Memory B cell (primary cell): ENCODE results near the gene TNNI3K.

ENCODE experiments used
- ATAC-seq: fragments of 150-1000 bp; cut with Tn5 transposase; 2 replicates; pipeline ENCODE4 v1.10.0; 2021; ENCODE audit warnings: low read depth, mild to moderate bottlenecking, moderate library complexity
- DNase-seq, 2 donors: peaks; one replicate each; pipeline ENCODE4 v3.0.0; 2022; ENCODE audit warnings: low spot score in 2 of 2
- H3K27ac Mint-ChIP-seq: one replicate; pipeline ENCODE4 v1.8.0; 2022; ENCODE audit warnings: mild to moderate bottlenecking, moderate library complexity, mixed read lengths
- H3K27me3 Mint-ChIP-seq: one replicate; pipeline ENCODE4 v1.8.0; 2022; ENCODE audit warnings: mixed read lengths
- H3K36me3 Mint-ChIP-seq: one replicate; pipeline ENCODE4 v1.8.0; 2022; ENCODE audit warnings: mild to moderate bottlenecking, mixed read lengths
- H3K4me1 Mint-ChIP-seq: one replicate; pipeline ENCODE4 v1.8.0; 2022; ENCODE audit warnings: mixed read lengths
- H3K4me3 Mint-ChIP-seq: one replicate; pipeline ENCODE4 v1.8.0; 2022; ENCODE audit warnings: mild to moderate bottlenecking, moderate library complexity, mixed read lengths
- H3K9me3 Mint-ChIP-seq: one replicate; pipeline ENCODE4 v1.8.0; 2022; ENCODE audit warnings: mixed read lengths

TNNI3K gene

DNA sequence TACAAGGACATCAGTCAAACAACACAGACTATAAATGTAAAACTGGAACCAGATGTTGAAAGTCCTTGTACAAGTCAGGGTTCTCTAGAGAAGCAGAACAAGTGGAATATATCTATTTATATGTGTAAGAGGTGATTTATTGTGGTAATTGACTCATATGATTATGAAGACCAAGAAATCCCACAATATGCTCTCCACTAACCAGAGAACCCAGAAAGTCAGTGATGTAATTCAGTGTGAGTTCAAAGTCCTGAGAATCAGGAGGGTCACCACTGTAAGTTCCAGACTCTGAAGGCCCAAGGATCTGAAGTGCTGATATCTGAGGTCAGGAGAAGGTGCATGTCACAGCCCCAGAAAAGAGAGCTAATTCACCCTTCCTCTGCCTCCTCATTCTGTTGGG is 220.2 kb downstream of the TNNI3K start:
- no peak for DNase-seq
- H3K27me3 Mint-ChIP-seq, result no peaks in the 10 kb centered on the region
- no peak for ATAC-seq
- no peak overlapping the region for H3K4me3 Mint-ChIP-seq
- H3K36me3 Mint-ChIP-seq, result no peaks in the 10 kb centered on the region
- H3K9me3 Mint-ChIP-seq, result peaks cover 1% of the 10 kb centered on the region
- no peaks in the 10 kb centered on the region for H3K4me1 Mint-ChIP-seq
- H3K27ac Mint-ChIP-seq, result no peak overlapping the region

DNA sequence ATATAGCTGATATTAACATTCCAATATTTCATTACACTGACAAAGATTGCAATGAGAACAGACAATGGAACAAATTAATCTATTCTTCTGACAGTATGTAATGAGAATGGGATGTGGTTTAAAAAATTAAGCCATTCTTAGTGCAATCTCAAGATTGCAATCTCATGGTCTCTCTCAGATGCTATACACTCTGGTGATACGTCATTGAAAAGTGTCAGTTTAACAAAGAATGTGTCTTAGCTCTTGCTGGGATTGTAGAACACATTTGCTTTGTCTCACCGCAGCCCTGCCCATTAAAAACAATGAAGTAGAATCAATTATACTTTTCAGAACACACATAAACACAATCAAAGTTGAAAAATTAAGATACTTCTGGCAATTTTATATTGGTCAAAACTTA is 222.1 kb downstream of the TNNI3K start:
- H3K4me3 Mint-ChIP-seq, result no peak overlapping the region

DNA sequence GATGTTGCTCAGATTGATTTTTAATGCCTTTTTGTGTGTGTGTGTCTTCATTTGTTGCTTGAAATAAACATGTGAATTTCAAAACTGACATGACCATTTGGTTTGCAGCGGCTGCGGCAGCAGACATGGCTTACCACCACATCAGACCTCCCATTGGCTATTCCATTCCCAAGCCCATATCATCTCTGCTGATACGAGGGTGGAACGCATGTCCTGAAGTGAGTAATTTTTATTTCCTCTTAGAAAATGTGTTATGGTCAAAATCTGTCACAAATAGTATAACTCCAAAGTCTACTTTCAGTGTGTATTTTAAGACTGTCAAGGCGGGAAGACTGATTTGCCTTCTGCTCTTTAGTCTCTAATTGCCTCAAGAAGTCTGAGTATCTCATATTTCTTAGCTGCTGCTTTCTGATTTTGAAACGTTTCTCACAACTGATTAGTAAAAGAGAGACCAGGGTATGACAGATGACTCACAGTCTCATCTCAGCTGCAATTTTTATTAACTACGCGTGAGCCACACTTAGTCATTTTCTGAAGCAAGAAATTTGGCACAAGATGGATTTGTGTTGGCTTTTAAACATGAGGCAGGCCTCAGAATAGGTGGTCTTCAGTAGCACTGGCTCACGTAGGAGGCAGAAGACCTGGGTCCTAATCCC is 228.3 kb downstream of the TNNI3K start:
- peaks cover 2% of the 10 kb centered on the region for H3K4me1 Mint-ChIP-seq
- H3K9me3 Mint-ChIP-seq, result no peaks in the 10 kb centered on the region
- DNase-seq (no peak), ATAC-seq (no peak)
- H3K27ac Mint-ChIP-seq, result no peak overlapping the region
- H3K4me3 Mint-ChIP-seq, result no peak overlapping the region
- H3K36me3 Mint-ChIP-seq, result no peaks in the 10 kb centered on the region
- H3K27me3 Mint-ChIP-seq, result peaks cover 1% of the 10 kb centered on the region

More for the DNA sequence above, 222.1 kb downstream of the TNNI3K start:
- H3K27ac Mint-ChIP-seq, result no peak overlapping the region
- H3K27me3 Mint-ChIP-seq, result no peaks in the 10 kb centered on the region
- ATAC-seq (no peak), DNase-seq (no peak)
- H3K9me3 Mint-ChIP-seq, result no peaks in the 10 kb centered on the region
- H3K36me3 Mint-ChIP-seq, result no peaks in the 10 kb centered on the region
- H3K4me1 Mint-ChIP-seq, result no peaks in the 10 kb centered on the region

DNA sequence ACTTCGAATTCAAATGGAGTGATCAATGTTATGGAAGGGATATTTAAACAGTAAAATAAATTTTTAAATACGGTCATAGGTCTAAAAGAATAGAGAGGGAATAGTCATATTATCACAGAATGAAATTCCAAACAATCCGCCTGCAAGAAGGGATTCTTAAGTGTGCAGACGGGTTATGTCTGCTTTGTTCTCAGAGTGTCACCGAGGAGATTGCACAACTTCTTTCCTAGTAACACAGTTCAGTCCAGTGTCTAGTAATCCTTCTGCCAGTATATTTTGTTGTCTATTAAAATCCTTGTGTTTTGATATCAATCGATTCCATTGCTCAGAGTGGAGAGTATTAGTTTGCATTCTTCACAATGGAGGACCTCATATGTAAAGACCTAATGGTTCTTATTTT is 228.8 kb downstream of the TNNI3K start:
- H3K27ac Mint-ChIP-seq, result no peak overlapping the region
- DNase-seq (no peak), ATAC-seq (no peak)
- H3K9me3 Mint-ChIP-seq, result no peaks in the 10 kb centered on the region
- peaks cover 2% of the 10 kb centered on the region for H3K4me1 Mint-ChIP-seq
- no peaks in the 10 kb centered on the region for H3K36me3 Mint-ChIP-seq
- no peak overlapping the region for H3K4me3 Mint-ChIP-seq
- peaks cover 1% of the 10 kb centered on the region for H3K27me3 Mint-ChIP-seq

DNA sequence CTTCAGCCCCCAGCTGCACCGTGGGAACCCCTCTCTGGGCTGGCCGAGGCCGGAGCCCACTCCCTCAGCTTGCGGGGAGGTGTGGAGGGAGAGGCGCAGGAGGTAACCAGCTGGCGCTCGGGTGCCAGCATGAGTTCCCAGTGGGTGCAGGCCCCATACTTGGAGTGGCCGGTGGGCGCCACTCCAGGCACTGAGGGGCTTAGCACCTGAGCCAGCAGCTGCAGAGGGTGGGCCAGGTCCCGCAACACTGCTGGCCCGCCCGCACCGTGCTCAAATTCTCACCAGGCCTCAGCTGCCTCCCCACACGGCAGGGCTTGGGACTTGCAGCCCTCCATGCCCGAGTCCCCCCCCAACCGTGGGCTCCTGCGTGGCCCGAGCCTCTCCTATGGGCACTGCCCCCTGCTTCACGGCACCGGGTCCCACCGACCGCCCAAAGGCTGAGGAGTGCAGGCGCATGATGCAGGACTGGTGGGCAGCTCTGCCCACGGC is 230.1 kb downstream of the TNNI3K start:
- no peaks in the 10 kb centered on the region for H3K36me3 Mint-ChIP-seq
- H3K9me3 Mint-ChIP-seq, result no peaks in the 10 kb centered on the region
- DNase-seq, result no peak
- peaks cover 3% of the 10 kb centered on the region for H3K27me3 Mint-ChIP-seq
- no peak for ATAC-seq
- H3K27ac Mint-ChIP-seq, result no peak overlapping the region
- peaks cover 2% of the 10 kb centered on the region for H3K4me1 Mint-ChIP-seq
- no peak overlapping the region for H3K4me3 Mint-ChIP-seq

DNA sequence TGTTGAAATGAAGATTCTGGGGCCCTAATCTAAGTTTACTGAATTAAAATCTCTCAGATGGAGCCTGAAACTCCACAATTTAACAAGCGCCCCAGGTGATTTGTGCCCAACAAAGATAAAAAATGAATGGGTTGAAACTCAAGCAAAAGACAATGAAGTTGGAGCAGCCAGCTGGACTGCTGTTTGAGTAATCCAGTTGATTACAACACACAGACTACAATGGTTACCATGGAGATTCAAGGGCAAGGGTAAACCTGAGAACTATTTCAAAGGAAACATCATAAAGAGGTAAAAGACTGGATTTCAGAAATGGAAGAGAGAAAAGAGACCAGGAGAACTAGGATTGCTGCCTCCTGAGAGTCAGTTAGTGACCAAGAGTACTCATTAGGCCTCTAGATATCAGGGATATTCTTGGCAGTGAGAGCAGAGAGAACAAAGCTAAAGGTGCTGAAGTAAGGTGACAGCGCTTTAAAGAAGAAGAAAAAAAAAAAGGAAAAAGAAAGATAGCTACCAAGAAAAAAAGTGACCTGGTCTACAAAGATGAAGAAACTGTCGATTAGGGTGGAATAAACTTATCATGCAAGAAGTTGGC is 232.7 kb downstream of the TNNI3K start:
- Mint-ChIP-seq H3K4me3 (no peak overlapping the region), H3K27me3 (peaks cover 2% of the 10 kb centered on the region), H3K9me3 (no peaks in the 10 kb centered on the region), H3K4me1 (no peaks in the 10 kb centered on the region), H3K36me3 (no peaks in the 10 kb centered on the region), H3K27ac (no peak overlapping the region)
- ATAC-seq (no peak), DNase-seq (no peak)

DNA sequence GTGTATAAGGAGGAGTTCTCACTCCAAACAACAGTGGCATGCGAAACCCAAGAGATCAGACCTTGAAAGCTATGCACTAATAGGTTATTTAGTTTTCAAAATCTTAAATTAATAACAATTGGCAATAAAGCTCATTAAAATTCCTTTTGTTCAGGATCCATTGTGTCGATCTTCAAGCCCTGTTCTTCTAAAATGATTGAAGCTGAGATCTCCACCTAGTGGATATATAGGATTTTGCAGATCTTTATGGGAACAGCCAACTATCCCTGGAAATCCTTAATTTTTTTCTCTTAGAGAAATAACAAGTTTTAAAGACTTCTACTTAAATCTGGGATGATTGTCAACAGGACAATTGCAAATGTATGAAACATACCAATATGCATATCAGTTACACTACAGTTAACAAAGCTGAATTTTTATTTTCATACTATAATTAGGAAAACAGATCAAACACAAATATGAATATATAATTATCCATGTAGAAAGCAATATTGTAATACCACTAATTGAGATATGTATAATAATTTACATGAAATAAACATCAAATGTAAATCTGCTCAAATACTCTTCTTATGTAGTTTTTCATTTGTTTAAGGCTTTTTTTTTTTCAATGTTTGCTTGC is 233.9 kb downstream of the TNNI3K start:
- ATAC-seq (no peak), DNase-seq (no peak)
- Mint-ChIP-seq H3K27me3 (peaks cover 2% of the 10 kb centered on the region), H3K4me1 (no peaks in the 10 kb centered on the region), H3K27ac (no peak overlapping the region), H3K4me3 (no peak overlapping the region), H3K36me3 (no peaks in the 10 kb centered on the region), H3K9me3 (no peaks in the 10 kb centered on the region)

DNA sequence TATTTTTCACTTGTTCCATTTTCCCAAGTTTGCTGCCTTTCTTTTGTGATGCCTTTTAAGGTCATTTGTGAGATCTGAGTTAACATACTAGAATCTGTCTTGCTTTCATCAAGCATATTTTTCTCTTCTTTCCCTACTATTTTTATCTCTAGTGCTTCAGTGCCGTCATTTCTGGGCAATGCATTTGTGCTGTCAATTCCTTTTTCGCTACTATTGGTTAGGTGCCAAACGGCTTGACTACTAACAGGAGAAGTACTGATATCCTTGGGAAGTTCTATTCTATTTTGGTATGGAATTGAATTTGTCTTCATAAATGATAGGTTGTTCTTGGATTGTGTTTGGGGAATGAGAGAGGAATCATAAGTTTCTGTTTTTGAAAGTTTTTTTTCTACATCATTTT is 235.1 kb downstream of the TNNI3K start:
- no peak for DNase-seq
- ATAC-seq, result no peak
- no peaks in the 10 kb centered on the region for H3K36me3 Mint-ChIP-seq
- no peaks in the 10 kb centered on the region for H3K4me1 Mint-ChIP-seq
- no peak overlapping the region for H3K4me3 Mint-ChIP-seq
- H3K27me3 Mint-ChIP-seq, result peaks cover 2% of the 10 kb centered on the region
- H3K9me3 Mint-ChIP-seq, result no peaks in the 10 kb centered on the region
- H3K27ac Mint-ChIP-seq, result no peak overlapping the region

DNA sequence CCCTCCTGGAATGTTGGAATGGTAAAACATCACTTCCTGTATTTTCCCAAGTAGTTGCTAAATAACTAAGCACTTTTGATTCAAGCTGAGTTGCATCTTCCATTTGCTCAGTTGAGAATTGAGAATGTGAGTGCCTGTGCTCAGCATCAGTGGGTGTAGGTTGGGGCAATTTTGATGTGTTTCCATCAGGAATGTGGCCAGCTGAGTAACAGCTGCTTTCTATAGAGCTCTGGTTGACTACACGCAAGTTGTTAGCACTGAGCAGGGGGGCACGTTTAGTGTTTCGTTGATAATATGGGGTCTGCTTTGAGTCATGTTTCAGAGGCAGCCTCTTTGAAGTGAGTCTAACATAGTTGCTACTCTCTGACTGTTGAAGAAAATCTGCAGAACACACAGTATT is 235.7 kb downstream of the TNNI3K start:
- Mint-ChIP-seq H3K4me3 (no peak overlapping the region), H3K9me3 (no peaks in the 10 kb centered on the region), H3K4me1 (no peaks in the 10 kb centered on the region), H3K27ac (no peak overlapping the region), H3K27me3 (peaks cover 2% of the 10 kb centered on the region), H3K36me3 (no peaks in the 10 kb centered on the region)
- ATAC-seq, result no peak
- no peak for DNase-seq

DNA sequence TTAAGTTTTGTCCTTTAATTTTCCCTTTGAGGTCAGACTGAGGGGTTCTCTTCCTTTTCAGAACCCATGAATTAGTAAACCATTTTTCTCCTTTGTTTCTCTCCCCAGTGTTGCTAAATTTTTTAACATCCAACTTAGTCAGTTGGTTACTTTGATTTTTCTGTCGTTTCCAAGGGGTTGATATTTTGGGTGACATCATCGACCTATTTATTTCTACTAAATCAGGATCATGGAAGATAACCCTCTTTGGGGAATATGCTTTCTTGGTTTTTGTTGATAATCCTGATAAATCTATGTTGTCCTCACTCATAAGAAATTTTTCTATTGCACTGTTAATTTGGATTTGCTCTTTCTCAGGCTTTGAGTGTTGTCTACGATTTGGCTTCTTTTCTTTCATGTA is 236.3 kb downstream of the TNNI3K start:
- no peaks in the 10 kb centered on the region for H3K36me3 Mint-ChIP-seq
- DNase-seq (no peak), ATAC-seq (no peak)
- peaks cover 2% of the 10 kb centered on the region for H3K27me3 Mint-ChIP-seq
- H3K4me1 Mint-ChIP-seq, result no peaks in the 10 kb centered on the region
- no peak overlapping the region for H3K4me3 Mint-ChIP-seq
- H3K27ac Mint-ChIP-seq, result no peak overlapping the region
- H3K9me3 Mint-ChIP-seq, result no peaks in the 10 kb centered on the region

DNA sequence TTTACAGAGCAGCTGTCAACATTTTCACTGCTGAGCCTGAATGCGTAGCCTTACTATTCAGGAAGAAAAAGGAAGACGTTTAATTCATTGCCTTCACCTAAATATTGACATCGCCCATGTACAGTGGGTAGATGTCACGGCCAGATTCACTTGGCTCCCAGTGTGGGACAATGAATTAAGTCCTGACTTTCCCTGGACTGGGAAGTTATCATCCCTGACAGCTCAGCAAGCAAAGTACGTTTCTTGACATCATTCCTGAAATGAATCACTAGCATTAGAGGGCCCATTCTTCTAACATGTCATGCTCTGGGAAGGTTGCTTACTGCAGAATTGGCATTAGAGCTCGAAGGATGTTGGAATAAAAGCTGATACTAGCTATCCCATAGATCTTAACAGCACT is 239.4 kb downstream of the TNNI3K start:
- H3K9me3 Mint-ChIP-seq, result no peaks in the 10 kb centered on the region
- H3K27ac Mint-ChIP-seq, result no peak overlapping the region
- H3K4me1 Mint-ChIP-seq, result no peaks in the 10 kb centered on the region
- ATAC-seq (no peak), DNase-seq (no peak)
- no peak overlapping the region for H3K4me3 Mint-ChIP-seq
- H3K36me3 Mint-ChIP-seq, result no peaks in the 10 kb centered on the region
- H3K27me3 Mint-ChIP-seq, result peaks cover 3% of the 10 kb centered on the region

DNA sequence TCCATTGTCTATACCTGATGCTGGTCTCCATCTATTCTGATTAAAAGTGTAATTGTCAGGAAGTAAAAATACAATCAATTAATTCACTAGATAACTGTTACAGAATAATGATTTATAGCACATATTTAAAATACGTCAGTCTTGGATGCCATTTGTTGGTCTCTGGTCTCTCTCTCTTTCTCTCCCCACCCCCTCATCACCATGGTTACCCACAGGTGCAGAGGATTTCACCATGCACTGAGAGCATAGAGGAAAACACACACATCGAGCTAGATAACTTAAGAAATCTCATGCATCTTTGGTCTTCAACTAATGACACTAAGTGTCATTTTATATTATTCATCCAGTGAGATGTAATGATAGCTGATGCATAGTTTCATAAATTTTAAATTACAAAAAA is 243.8 kb downstream of the TNNI3K start:
- Mint-ChIP-seq H3K27ac (no peak overlapping the region), H3K4me1 (no peaks in the 10 kb centered on the region), H3K9me3 (no peaks in the 10 kb centered on the region), H3K27me3 (peaks cover 3% of the 10 kb centered on the region), H3K36me3 (no peaks in the 10 kb centered on the region), H3K4me3 (no peak overlapping the region)
- ATAC-seq (no peak), DNase-seq (no peak)

DNA sequence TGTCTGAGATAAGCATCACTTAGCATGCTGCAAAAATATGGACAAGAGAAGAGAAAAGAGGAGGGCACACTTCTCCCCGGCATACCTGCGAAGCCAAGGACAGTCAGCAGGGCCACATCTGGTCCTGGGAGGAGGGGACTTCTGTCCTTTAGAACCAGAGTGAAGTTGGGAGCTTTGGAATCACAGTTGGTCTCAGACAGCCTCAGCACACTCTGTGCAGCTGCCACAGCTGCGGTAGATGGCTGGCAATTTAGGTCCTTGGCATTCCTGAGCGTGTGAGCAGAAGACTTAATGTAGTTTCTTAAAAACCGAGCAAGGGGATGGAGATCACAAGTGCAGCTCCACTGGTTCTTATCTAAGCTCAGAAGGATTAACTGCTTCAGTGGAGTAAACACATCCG is 244.9 kb downstream of the TNNI3K start:
- H3K27me3 Mint-ChIP-seq, result peaks cover 8% of the 10 kb centered on the region

DNA sequence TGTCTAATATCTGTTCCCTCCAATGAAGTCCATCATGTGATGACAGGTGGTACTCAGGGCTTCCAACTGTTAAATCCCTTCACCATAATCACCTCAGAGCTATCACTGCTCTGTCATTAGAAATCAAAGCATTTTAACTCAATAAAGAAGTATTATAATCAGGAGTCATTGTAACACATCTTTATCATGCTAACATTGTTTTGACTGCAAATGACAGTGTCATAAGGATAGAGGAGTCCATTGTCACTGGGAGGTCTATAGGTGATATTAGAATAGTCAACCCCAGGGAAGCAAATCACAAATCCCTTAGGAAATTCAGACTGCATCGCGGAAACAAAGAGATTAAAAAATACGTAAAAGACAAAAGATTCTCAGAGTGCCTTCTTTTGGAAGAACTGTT is 246.4 kb downstream of the TNNI3K start:
- H3K4me1 Mint-ChIP-seq, result no peaks in the 10 kb centered on the region
- no peak overlapping the region for H3K27ac Mint-ChIP-seq
- H3K36me3 Mint-ChIP-seq, result no peaks in the 10 kb centered on the region
- H3K9me3 Mint-ChIP-seq, result no peaks in the 10 kb centered on the region
- DNase-seq (no peak), ATAC-seq (no peak)
- H3K4me3 Mint-ChIP-seq, result no peak overlapping the region
- H3K27me3 Mint-ChIP-seq, result peaks cover 10% of the 10 kb centered on the region

More for the DNA sequence above, 244.9 kb downstream of the TNNI3K start:
- ATAC-seq (no peak), DNase-seq (no peak)
- no peaks in the 10 kb centered on the region for H3K4me1 Mint-ChIP-seq
- H3K27ac Mint-ChIP-seq, result no peak overlapping the region
- H3K36me3 Mint-ChIP-seq, result no peaks in the 10 kb centered on the region
- no peak overlapping the region for H3K4me3 Mint-ChIP-seq
- no peaks in the 10 kb centered on the region for H3K9me3 Mint-ChIP-seq

DNA sequence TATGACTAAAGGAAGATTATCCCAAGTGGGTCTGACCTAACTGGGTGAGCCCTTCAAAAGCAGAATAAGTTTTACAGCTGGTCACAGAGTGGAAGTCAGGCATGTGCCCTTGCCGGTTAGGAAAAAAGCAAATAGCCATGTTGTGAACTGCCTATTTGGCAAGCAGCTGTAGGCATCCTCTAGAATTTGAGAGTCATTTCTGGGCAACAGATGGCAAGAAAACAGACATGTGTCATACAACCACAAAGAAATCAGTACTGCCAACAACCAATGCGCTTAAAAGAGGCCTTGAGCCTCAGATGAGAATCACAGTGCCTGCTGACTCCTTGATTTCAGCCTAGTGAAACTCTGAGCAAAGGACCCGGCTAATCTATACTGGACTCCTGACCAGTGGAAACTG is 250.4 kb downstream of the TNNI3K start:
- DNase-seq, result no peak
- H3K9me3 Mint-ChIP-seq, result no peaks in the 10 kb centered on the region

More for the DNA sequence above, 250.4 kb downstream of the TNNI3K start:
- H3K27ac Mint-ChIP-seq, result no peak overlapping the region
- H3K4me1 Mint-ChIP-seq, result no peaks in the 10 kb centered on the region
- ATAC-seq, result no peak
- H3K36me3 Mint-ChIP-seq, result no peaks in the 10 kb centered on the region
- no peak overlapping the region for H3K4me3 Mint-ChIP-seq
- H3K27me3 Mint-ChIP-seq, result peaks cover 8% of the 10 kb centered on the region
